Hepatocyte (in vitro differentiated cells): Measurements from ENCODE around the gene PTPRN2. TPM values are rescaled to one million over a fixed set of nuclear protein-coding genes. Genes with fewer than 3 reads are reported as not detected.

Experiments used
- DNase-seq: peaks from one replicate; pipeline ENCODE4 v3.0.0-alpha.2; 2016; ENCODE audit warnings: low spot score
- H2AFZ ChIP-seq: fragments of 200-600 bp; sonication (generic); 2 replicates; pipeline ENCODE4 v1.6.0; 2016; ENCODE audit warnings: antibody characterized with exemption, mild to moderate bottlenecking
- H3K27ac ChIP-seq: fragments of 200-600 bp; sonication (generic); 2 replicates; pipeline ENCODE4 v1.5.1; 2016; ENCODE audit warnings: mild to moderate bottlenecking
- H3K27me3 ChIP-seq: fragments of 200-600 bp; sonication (generic); 2 replicates; pipeline ENCODE4 v1.6.1; 2016
- H3K36me3 ChIP-seq: fragments of 200-600 bp; sonication (generic); replicated peaks from 2 replicates; pipeline ENCODE4 v1.5.1; 2016; ENCODE audit warnings: low read depth; ENCODE audit not compliant: insufficient read depth
- H3K4me1 ChIP-seq: fragments of 200-600 bp; sonication (generic); 2 replicates; pipeline ENCODE4 v1.5.1; 2016; ENCODE audit warnings: mild to moderate bottlenecking, moderate library complexity; ENCODE audit not compliant: insufficient read depth
- H3K4me2 ChIP-seq: fragments of 200-600 bp; sonication (generic); 2 replicates; pipeline ENCODE4 v1.6.0; 2016
- H3K4me3 ChIP-seq: fragments of 200-600 bp; sonication (generic); 2 replicates; pipeline ENCODE4 v1.5.1; 2016; ENCODE audit warnings: mild to moderate bottlenecking
- H3K79me2 ChIP-seq: fragments of 200-600 bp; sonication (generic); 2 replicates; pipeline ENCODE4 v1.6.0; 2017; ENCODE audit warnings: mild to moderate bottlenecking
- H3K9me2 ChIP-seq: fragments of 200-600 bp; sonication (generic); replicated peaks from 2 replicates; pipeline ENCODE4 v1.6.0; 2017; ENCODE audit warnings: mild to moderate bottlenecking; ENCODE audit not compliant: insufficient read depth
- H3K9me3 ChIP-seq: fragments of 200-600 bp; sonication (generic); 2 replicates; pipeline ENCODE4 v1.5.1; 2016; ENCODE audit warnings: low read depth, mild to moderate bottlenecking
- H4K20me1 ChIP-seq: fragments of 200-600 bp; sonication (generic); 2 replicates; pipeline ENCODE4 v1.6.0; 2016; ENCODE audit warnings: mild to moderate bottlenecking; ENCODE audit not compliant: insufficient read depth, poor library complexity, severe bottlenecking
- EZH2 ChIP-seq: fragments of 200-600 bp; sonication (generic); IDR thresholded peaks from 2 replicates; pipeline ENCODE4 v1.6.1; 2016; ENCODE audit warnings: antibody characterized with exemption, mild to moderate bottlenecking, borderline replicate concordance
- EZH2phosphoT487 ChIP-seq: fragments of 200-600 bp; sonication (generic); IDR thresholded peaks from one replicate; pipeline ENCODE4 v1.6.1; 2018; ENCODE audit warnings: antibody characterized with exemption, mild to moderate bottlenecking, low read depth, moderate library complexity; ENCODE audit not compliant: unreplicated experiment, severe bottlenecking
- WGBS: methylation state at CpG from one replicate; pipeline ENCODE4 v1.1.6; 2016; ENCODE audit warnings: low lambda C conversion rate; ENCODE audit errors: missing lambda C conversion rate; 5-methylcytosine and 5-hydroxymethylcytosine counted together
- polyA plus RNA-seq: library from polyadenylated mRNA; unstranded; fragments of >200 nt; fragmentation: Nextera tagmentation; extraction: Ambion mirVana; gene quantifications from 2 replicates; pipeline ENCODE4 v1.2.1, GENCODE V29; 2016
- total RNA-seq: library from RNA; depleted of rRNA; stranded (reverse); fragments of >200 nt; gene quantifications from 2 replicates; pipeline ENCODE4 v1.2.3, GENCODE V29; 2014
- TF ChIP-seq, protein P1 (sequence below): fragments of 200-600 bp; sonication (generic); IDR thresholded peaks from 2 replicates; pipeline ENCODE4 v1.5.1; 2016; ENCODE audit warnings: antibody characterized with exemption, mild to moderate bottlenecking; ENCODE audit not compliant: poor library complexity

The PTPRN2 gene
- total and polyA plus RNA-seq, 2 experiments from 2014 or later = 2.1 to 3.3 TPM

- no peaks in the 10 kb centered on the region for H4K20me1 ChIP-seq
- DNase-seq = no peak
- no peak overlapping the region for H3K27ac ChIP-seq
- no peaks in the 10 kb centered on the region for H3K9me2 ChIP-seq
- 64% methylated on average over 6 of the region's 6 CpGs for WGBS
- TF ChIP-seq, protein P1, sequence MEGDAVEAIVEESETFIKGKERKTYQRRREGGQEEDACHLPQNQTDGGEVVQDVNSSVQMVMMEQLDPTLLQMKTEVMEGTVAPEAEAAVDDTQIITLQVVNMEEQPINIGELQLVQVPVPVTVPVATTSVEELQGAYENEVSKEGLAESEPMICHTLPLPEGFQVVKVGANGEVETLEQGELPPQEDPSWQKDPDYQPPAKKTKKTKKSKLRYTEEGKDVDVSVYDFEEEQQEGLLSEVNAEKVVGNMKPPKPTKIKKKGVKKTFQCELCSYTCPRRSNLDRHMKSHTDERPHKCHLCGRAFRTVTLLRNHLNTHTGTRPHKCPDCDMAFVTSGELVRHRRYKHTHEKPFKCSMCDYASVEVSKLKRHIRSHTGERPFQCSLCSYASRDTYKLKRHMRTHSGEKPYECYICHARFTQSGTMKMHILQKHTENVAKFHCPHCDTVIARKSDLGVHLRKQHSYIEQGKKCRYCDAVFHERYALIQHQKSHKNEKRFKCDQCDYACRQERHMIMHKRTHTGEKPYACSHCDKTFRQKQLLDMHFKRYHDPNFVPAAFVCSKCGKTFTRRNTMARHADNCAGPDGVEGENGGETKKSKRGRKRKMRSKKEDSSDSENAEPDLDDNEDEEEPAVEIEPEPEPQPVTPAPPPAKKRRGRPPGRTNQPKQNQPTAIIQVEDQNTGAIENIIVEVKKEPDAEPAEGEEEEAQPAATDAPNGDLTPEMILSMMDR = no peak
- TF ChIP-seq EZH2 (no peak), EZH2phosphoT487 (no peak)
- no peak overlapping the region for H3K4me3 ChIP-seq
- H3K9me3 ChIP-seq = no peaks in the 10 kb centered on the region
- no peak overlapping the region for H3K4me2 ChIP-seq
- no peaks in the 10 kb centered on the region for H3K36me3 ChIP-seq
- H3K27me3 ChIP-seq = no peaks in the 10 kb centered on the region
- H3K4me1 ChIP-seq = no peaks in the 10 kb centered on the region
- H3K79me2 ChIP-seq = no peaks in the 10 kb centered on the region
- no peak overlapping the region for H2AFZ ChIP-seq
Measured at GRCh38 chr7:158044482-158044823, 543.2 kb downstream of the PTPRN2 start.

- Histone ChIP-seq H3K4me1 (no peaks in the 10 kb centered on the region), H4K20me1 (no peaks in the 10 kb centered on the region), H3K9me2 (no peaks in the 10 kb centered on the region), H3K27ac (no peak overlapping the region), H3K9me3 (no peaks in the 10 kb centered on the region), H3K36me3 (no peaks in the 10 kb centered on the region), H3K79me2 (no peaks in the 10 kb centered on the region), H3K4me3 (no peak overlapping the region), H3K27me3 (no peaks in the 10 kb centered on the region), H3K4me2 (no peak overlapping the region), H2AFZ (no peak overlapping the region)
- 68% methylated on average over 17 of the region's 17 CpGs for WGBS
- TF ChIP-seq, protein P1 = no peak
- TF ChIP-seq EZH2 (no peak), EZH2phosphoT487 (no peak)
- no peak for DNase-seq
Measured at GRCh38 chr7:158043551-158044481, 543.8 kb downstream of the PTPRN2 start.

DNA sequence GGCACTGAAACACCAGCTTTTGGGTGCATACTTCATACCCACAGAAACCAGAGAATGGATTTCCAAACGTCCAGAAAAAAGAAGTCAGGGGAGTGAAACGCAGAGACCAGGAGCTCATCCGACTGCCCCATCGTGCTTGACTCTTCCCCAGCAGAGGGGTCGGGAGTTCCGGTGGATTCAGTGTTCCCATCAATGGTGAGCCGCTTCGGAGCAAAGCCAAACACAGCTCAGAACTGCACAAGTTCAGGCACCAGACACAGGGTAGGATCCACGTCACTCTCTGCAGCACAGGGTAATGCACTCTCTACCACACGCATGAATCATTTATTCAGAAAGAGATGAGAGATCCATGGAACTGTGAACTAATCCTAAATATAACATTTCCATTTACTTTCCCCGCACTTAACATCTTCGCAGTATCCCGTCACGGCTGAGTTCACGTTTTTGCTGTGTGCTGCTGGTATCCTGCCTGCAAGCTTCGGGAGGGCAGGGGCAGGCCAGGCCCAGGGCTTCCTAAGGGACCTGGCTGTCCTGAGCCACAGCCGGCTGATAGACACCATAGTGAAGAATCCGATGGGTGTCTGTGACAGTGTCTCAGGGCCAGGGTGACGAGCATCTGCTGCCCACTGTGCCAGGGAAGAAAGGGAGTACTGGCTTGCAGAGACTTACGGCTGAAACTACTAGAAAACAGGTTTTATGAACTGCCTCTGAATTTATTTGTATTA lies 545.3 kb downstream of the PTPRN2 start:
- H3K4me1 ChIP-seq = no peaks in the 10 kb centered on the region
- H3K79me2 ChIP-seq = no peaks in the 10 kb centered on the region
- no peaks in the 10 kb centered on the region for H4K20me1 ChIP-seq
- no peak overlapping the region for H2AFZ ChIP-seq
- no peak for DNase-seq
- no peak overlapping the region for H3K4me2 ChIP-seq
- no peak overlapping the region for H3K4me3 ChIP-seq
- H3K27me3 ChIP-seq = no peaks in the 10 kb centered on the region
- no peaks in the 10 kb centered on the region for H3K36me3 ChIP-seq
- no peaks in the 10 kb centered on the region for H3K9me2 ChIP-seq
- no peaks in the 10 kb centered on the region for H3K9me3 ChIP-seq
- TF ChIP-seq EZH2 (no peak), EZH2phosphoT487 (no peak)
- TF ChIP-seq, protein P1 = no peak
- no peak overlapping the region for H3K27ac ChIP-seq
- WGBS = 95% methylated on average over 20 of the region's 20 CpGs
